HL-60 (cell line): ENCODE results near the gene CBY1.

Experiments used
- DNase-seq, 2 experiments: peaks; one replicate each; pipeline ENCODE4 v3.0.0-alpha.2; 2010 to 2020; ENCODE audit warnings: low read depth in 1 of 2, low spot score in 1 of 2
- H3K27ac ChIP-seq: fragments of 250-450 bp; sonication (Bioruptor Pico); replicated peaks from 2 replicates; pipeline ENCODE4 v1.5.1; 2020; ENCODE audit warnings: mild to moderate bottlenecking, moderate library complexity
- H3K27me3 ChIP-seq: fragments of 250-450 bp; sonication (Bioruptor Pico); 2 replicates; pipeline ENCODE4 v1.5.1; 2021; ENCODE audit warnings: mild to moderate bottlenecking, moderate library complexity; ENCODE audit not compliant: insufficient read depth, poor library complexity, severe bottlenecking
- H3K4me3 ChIP-seq: replicated peaks from 2 replicates; pipeline ENCODE4 v1.5.1; 2011; ENCODE audit warnings: mild to moderate bottlenecking, control low read depth, low read length; ENCODE audit not compliant: insufficient read depth
- CTCF ChIP-seq: IDR thresholded peaks from one replicate; pipeline ENCODE4 v1.5.1; 2011; ENCODE audit warnings: low read length, control low read depth, inconsistent platforms; ENCODE audit not compliant: insufficient read depth
- GABPA ChIP-seq: IDR thresholded peaks from 2 replicates; pipeline ENCODE4 v1.6.1; 2012; ENCODE audit warnings: low read depth
- POLR2AphosphoS5 ChIP-seq: IDR thresholded peaks from 2 replicates; pipeline ENCODE4 v1.6.1; 2012; ENCODE audit warnings: low read depth
- SPI1 ChIP-seq: IDR thresholded peaks from 2 replicates; pipeline ENCODE4 v1.6.1; 2012; ENCODE audit warnings: low read depth, mild to moderate bottlenecking, borderline replicate concordance
- TF ChIP-seq, protein P1 (sequence below): IDR thresholded peaks from 2 replicates; pipeline ENCODE4 v1.6.1; 2012; ENCODE audit warnings: low read depth; ENCODE audit not compliant: insufficient replicate concordance

CBY1 gene

GRCh38 chr22:38710866-38711265 is 54.4 kb downstream of the CBY1 start:
- Histone ChIP-seq H3K27me3 (no peaks in the 10 kb centered on the region), H3K4me3 (no peak overlapping the region), H3K27ac (no peak overlapping the region)
- no peak for TF ChIP-seq POLR2AphosphoS5
- no peak for TF ChIP-seq SPI1
- no peak for TF ChIP-seq GABPA
- TF ChIP-seq, protein P1, sequence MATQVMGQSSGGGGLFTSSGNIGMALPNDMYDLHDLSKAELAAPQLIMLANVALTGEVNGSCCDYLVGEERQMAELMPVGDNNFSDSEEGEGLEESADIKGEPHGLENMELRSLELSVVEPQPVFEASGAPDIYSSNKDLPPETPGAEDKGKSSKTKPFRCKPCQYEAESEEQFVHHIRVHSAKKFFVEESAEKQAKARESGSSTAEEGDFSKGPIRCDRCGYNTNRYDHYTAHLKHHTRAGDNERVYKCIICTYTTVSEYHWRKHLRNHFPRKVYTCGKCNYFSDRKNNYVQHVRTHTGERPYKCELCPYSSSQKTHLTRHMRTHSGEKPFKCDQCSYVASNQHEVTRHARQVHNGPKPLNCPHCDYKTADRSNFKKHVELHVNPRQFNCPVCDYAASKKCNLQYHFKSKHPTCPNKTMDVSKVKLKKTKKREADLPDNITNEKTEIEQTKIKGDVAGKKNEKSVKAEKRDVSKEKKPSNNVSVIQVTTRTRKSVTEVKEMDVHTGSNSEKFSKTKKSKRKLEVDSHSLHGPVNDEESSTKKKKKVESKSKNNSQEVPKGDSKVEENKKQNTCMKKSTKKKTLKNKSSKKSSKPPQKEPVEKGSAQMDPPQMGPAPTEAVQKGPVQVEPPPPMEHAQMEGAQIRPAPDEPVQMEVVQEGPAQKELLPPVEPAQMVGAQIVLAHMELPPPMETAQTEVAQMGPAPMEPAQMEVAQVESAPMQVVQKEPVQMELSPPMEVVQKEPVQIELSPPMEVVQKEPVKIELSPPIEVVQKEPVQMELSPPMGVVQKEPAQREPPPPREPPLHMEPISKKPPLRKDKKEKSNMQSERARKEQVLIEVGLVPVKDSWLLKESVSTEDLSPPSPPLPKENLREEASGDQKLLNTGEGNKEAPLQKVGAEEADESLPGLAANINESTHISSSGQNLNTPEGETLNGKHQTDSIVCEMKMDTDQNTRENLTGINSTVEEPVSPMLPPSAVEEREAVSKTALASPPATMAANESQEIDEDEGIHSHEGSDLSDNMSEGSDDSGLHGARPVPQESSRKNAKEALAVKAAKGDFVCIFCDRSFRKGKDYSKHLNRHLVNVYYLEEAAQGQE: no peak
- TF ChIP-seq CTCF: no peak
- no peak for DNase-seq

DNA sequence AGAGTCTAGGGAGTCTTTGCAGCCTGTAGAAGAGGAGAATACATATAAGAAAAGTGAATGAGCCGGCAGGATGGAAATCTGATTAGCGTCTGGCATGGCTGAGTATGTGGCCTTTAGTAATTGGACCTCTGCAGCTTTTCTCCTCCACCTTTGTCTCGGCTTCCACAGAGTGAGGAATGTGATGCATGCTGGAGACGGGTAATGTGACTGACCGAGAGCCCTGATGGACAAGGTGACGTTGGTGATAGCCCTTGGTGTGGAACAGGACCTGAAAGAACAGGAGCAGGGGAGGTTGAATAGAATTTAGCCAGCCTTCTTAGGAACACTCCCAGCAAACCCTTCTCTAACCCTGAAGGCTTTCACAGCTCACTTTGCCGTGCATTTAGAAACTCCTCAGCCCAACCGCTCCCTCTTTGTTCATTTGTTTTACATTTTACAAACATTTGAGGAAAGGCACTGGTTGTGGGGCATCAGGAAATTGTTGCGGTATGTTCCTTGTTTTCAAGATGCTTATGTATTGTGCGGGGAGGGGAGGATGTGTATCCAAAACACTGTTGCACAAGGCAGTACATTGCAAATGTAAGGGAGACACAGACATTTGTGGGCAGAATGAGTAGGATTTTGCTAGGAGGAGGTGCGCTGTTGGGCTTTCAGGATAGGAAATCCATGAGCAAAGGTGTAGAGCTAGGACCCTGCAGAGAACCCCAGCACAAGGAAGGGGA is 56.2 kb downstream of the CBY1 start:
- TF ChIP-seq GABPA (no peak), SPI1 (no peak), CTCF (no peak), POLR2AphosphoS5 (no peak)
- TF ChIP-seq, protein P1: no peak
- Histone ChIP-seq H3K27ac (no peak overlapping the region), H3K4me3 (no peak overlapping the region), H3K27me3 (no peaks in the 10 kb centered on the region)
- DNase-seq: peak in 1 of 2 experiments; percentile 31

DNA sequence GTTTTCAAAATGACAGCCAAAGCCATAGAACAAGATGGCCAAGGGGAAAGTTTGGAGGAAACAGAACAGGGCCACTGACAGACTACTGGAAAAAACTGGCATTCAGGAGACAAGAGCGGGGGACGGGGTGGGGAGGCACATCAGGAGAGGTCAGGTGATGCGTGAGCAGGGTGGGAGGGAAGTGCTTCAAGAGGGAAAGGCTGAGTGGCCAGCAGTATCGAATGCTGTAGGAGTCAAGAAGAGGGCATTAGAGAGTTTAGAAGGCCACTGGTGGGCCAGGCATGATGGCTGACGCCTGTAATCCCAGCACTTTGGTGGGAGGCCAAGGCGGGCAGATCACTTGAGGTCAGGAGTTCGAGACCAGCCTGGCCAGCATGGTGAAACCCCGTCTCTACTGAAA is 57.5 kb downstream of the CBY1 start:
- Histone ChIP-seq H3K27ac (no peak overlapping the region; the same call in 1 of the 2 replicates), H3K4me3 (no peak overlapping the region), H3K27me3 (no peaks in the 10 kb centered on the region)
- DNase-seq: no peak
- TF ChIP-seq, protein P1: no peak
- no peak for TF ChIP-seq GABPA
- no peak for TF ChIP-seq CTCF
